Gastrocnemius medialis (tissue), 4 donors: ENCODE results near the gene MFSD11.
"Not testable (repeated sequence)": the region's sequence is repeated elsewhere in the genome, so short reads cannot be mapped to it uniquely, and the experiment has no call there.

Experiments used
- POLR2A ChIP-seq, 2 donors: fragments of 450-650 bp; IDR thresholded peaks; one replicate each; pipeline ENCODE4 v1.6.1; 2017; ENCODE audit warnings: antibody characterized with exemption in 2 of 2, mild to moderate bottlenecking in 2 of 2, moderate library complexity in 2 of 2
- TF ChIP-seq, protein P1 (sequence below), 5 experiments: fragments of 450-650 bp in 3 of 5; fragments of 200-600 bp in 2 of 5; sonication (generic) in 2 of 5; IDR thresholded peaks in 4 of 5; conservative IDR thresholded peaks in 1 of 5; 1 replicate in 4 of 5; 2 replicates in 1 of 5; pipeline ENCODE4 v1.5.1; 2016 to 2019; ENCODE audit warnings: antibody characterized with exemption in 5 of 5, mild to moderate bottlenecking in 3 of 5, moderate library complexity in 3 of 5

GRCh38 chr17:76698466-76698977, 39.4 kb upstream of the MFSD11 start:
- TF ChIP-seq, protein P1, sequence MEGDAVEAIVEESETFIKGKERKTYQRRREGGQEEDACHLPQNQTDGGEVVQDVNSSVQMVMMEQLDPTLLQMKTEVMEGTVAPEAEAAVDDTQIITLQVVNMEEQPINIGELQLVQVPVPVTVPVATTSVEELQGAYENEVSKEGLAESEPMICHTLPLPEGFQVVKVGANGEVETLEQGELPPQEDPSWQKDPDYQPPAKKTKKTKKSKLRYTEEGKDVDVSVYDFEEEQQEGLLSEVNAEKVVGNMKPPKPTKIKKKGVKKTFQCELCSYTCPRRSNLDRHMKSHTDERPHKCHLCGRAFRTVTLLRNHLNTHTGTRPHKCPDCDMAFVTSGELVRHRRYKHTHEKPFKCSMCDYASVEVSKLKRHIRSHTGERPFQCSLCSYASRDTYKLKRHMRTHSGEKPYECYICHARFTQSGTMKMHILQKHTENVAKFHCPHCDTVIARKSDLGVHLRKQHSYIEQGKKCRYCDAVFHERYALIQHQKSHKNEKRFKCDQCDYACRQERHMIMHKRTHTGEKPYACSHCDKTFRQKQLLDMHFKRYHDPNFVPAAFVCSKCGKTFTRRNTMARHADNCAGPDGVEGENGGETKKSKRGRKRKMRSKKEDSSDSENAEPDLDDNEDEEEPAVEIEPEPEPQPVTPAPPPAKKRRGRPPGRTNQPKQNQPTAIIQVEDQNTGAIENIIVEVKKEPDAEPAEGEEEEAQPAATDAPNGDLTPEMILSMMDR (IDR thresholded peaks at IDR 0.05 in 4 of 5, conservative IDR thresholded peaks at IDR 0.05 in 1 of 5): not testable (repeated sequence)
- TF ChIP-seq POLR2A (IDR thresholded peaks at IDR 0.05): not testable (repeated sequence)
